CD8-positive, alpha-beta memory T cell (primary cell): Measurements from ENCODE around the gene NKG7. TPM values are rescaled to one million over a fixed set of nuclear protein-coding genes. Genes with fewer than 3 reads are reported as not detected.

Experiments used
- CTCF ChIA-PET: fragments of 350-600 bp; sonication (Branson Sonifier 250); formaldehyde crosslinking; loops from one replicate; lab custom pipeline; 2021; ENCODE audit warnings: antibody characterized with exemption; lab: Charles Lee
- POLR2A ChIA-PET: fragments of 350-600 bp; sonication (Branson Sonifier 250); formaldehyde crosslinking; loops from one replicate; lab custom pipeline; 2021; ENCODE audit warnings: antibody characterized with exemption; lab: Charles Lee
- DNase-seq, 5 donors: peaks; one replicate each; pipeline versions ENCODE4 v3.0.0 to v3.0.0-alpha.2; 2020 to 2022; ENCODE audit warnings: mixed read lengths in 1 of 5
- H3K27ac ChIP-seq: one replicate; pipeline ENCODE4 v1.7.0; 2013; ENCODE audit warnings: low read depth, mild to moderate bottlenecking, low read length, moderate library complexity
- H3K27me3 ChIP-seq: 2 replicates; pipeline ENCODE4 v1.7.0; 2013; ENCODE audit warnings: low read length, mild to moderate bottlenecking; ENCODE audit not compliant: insufficient read depth, poor library complexity, severe bottlenecking
- H3K36me3 ChIP-seq: 2 replicates; pipeline ENCODE4 v1.7.0; 2013; ENCODE audit warnings: mild to moderate bottlenecking, low read length, moderate library complexity; ENCODE audit not compliant: insufficient read depth
- H3K4me1 ChIP-seq: 2 replicates; pipeline ENCODE4 v1.7.0; 2013; ENCODE audit warnings: mild to moderate bottlenecking, low read length, moderate library complexity; ENCODE audit not compliant: insufficient read depth
- H3K4me3 ChIP-seq: 2 replicates; pipeline ENCODE4 v1.7.0; 2013; ENCODE audit warnings: mild to moderate bottlenecking, low read length
- H3K9me3 ChIP-seq: 2 replicates; pipeline ENCODE4 v1.7.0; 2013; ENCODE audit warnings: mild to moderate bottlenecking, low read length
- H3K27ac Mint-ChIP-seq, 8 donors: one replicate each; pipeline ENCODE4 v1.8.0; 2020 to 2021; ENCODE audit warnings: mixed read lengths in 8 of 8, mild to moderate bottlenecking in 6 of 8, inconsistent platforms in 3 of 8, moderate library complexity in 3 of 8
- H3K27me3 Mint-ChIP-seq, 2 donors: one replicate each; pipeline ENCODE4 v1.8.0; 2020 to 2021; ENCODE audit warnings: mixed read lengths in 2 of 2, mild to moderate bottlenecking in 1 of 2, moderate library complexity in 1 of 2
- H3K36me3 Mint-ChIP-seq, 3 donors: one replicate each; pipeline ENCODE4 v1.8.0; 2020 to 2021; ENCODE audit warnings: mixed read lengths in 3 of 3, inconsistent platforms in 1 of 3, mild to moderate bottlenecking in 1 of 3
- H3K4me1 Mint-ChIP-seq, 3 donors: one replicate each; pipeline ENCODE4 v1.8.0; 2020 to 2021; ENCODE audit warnings: mixed read lengths in 3 of 3, inconsistent platforms in 1 of 3, mild to moderate bottlenecking in 1 of 3
- H3K4me3 Mint-ChIP-seq, 7 donors: one replicate each; pipeline ENCODE4 v1.8.0; 2020 to 2021; ENCODE audit warnings: mixed read lengths in 7 of 7, mild to moderate bottlenecking in 6 of 7, moderate library complexity in 4 of 7, inconsistent platforms in 2 of 7
- H3K9me3 Mint-ChIP-seq, 5 donors: one replicate each; pipeline ENCODE4 v1.8.0; 2020 to 2022; ENCODE audit warnings: mixed read lengths in 5 of 5, mild to moderate bottlenecking in 3 of 5, moderate library complexity in 2 of 5, inconsistent platforms in 1 of 5
- polyA plus RNA-seq: library from polyadenylated mRNA; unstranded; fragments of 300-500 nt; fragmentation: Illumina TruSeq; gene quantifications from one replicate; pipeline ENCODE4 v1.2.3, GENCODE V29; 2021
- total RNA-seq, 2 experiments: library from RNA; stranded (reverse); gene quantifications; one replicate each; pipeline ENCODE4 v1.2.3, GENCODE V29; 2021

NKG7 gene
- total and polyA plus RNA-seq, 3 experiments from 2014 or later = 866 to 2,087 (median 901) TPM

DNA sequence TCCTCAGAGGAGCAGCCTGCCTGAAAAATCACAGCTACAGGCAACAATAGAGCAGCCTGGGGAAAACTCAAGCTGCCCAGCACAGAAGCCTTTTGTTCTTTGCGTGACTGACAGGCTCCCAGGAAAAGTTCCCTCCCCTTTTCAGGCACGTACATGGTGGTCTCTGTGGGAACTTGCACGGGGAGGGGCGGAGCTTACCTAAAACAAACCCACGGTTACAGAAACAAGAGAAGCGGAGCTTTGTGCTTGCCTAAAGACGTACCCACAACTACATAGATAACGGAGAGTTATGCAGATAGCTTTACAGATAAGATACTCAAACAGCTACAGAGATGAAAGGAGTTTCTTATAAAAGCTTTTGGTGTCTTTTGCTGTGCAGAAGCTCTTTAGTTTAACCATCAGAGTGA is 17.7 kb downstream of the NKG7 start:
- Mint-ChIP-seq H3K27ac (peak overlapping the region in 6 of 8 donors; percentile 38 to 90 (median 66)), H3K4me1 (peaks cover 8 to 24% (median 21%) of the 10 kb centered on the region in 3 donors), H3K9me3 (no peaks in the 10 kb centered on the region), H3K27me3 (peaks cover 0 to 1% of the 10 kb centered on the region in 2 donors), H3K36me3 (peaks cover 3 to 37% (median 8%) of the 10 kb centered on the region in 3 donors), H3K4me3 (peak overlapping the region in 3 of 7 donors; percentile 15 to 64 (median 25))
- H3K4me3 ChIP-seq = no peak overlapping the region
- DNase-seq = peak in 3 of 5 donors; percentile 13 to 75 (median 38)
- peaks cover 13% of the 10 kb centered on the region for H3K4me1 ChIP-seq
- H3K36me3 ChIP-seq = peaks cover 9% of the 10 kb centered on the region
- POLR2A ChIA-PET = no interaction called here
- no peak overlapping the region for H3K27ac ChIP-seq
- CTCF ChIA-PET = interaction anchor here (1.1 to 1.5 kb wide), 2 partner anchors 15 to 41 kb away, joined by 3 to 4 read pairs; no protein-coding TSS in a partner anchor
- H3K27me3 ChIP-seq = no peaks in the 10 kb centered on the region
- no peaks in the 10 kb centered on the region for H3K9me3 ChIP-seq

- no peak overlapping the region for H3K27ac ChIP-seq
- peaks cover 9% of the 10 kb centered on the region for H3K36me3 ChIP-seq
- CTCF ChIA-PET = interaction anchor here (1.1 to 1.5 kb wide), 2 partner anchors 15 to 42 kb away, joined by 3 to 4 read pairs; no protein-coding TSS in a partner anchor
These were observed 18.2 kb downstream of the NKG7 start for GRCh38 chr19:51354103-51354741.

GRCh38 chr19:51352783-51353360 is 19.6 kb downstream of the NKG7 start:
- no peaks in the 10 kb centered on the region for H3K27me3 Mint-ChIP-seq
- peak overlapping the region in 2 of 8 donors; percentile 72 to 93 for H3K27ac Mint-ChIP-seq
- ChIA-PET POLR2A (no interaction called here), CTCF (no interaction called here)
- DNase-seq = peak in 1 of 5 donors; percentile 44
- no peak overlapping the region for H3K4me3 ChIP-seq
- H3K27ac ChIP-seq = no peak overlapping the region
- peaks cover 3 to 42% (median 8%) of the 10 kb centered on the region in 3 donors for H3K36me3 Mint-ChIP-seq
- H3K4me3 Mint-ChIP-seq = no peak overlapping the region
- peaks cover 9% of the 10 kb centered on the region for H3K36me3 ChIP-seq
- no peaks in the 10 kb centered on the region for H3K9me3 Mint-ChIP-seq
- H3K4me1 ChIP-seq = peaks cover 13% of the 10 kb centered on the region
- no peaks in the 10 kb centered on the region for H3K27me3 ChIP-seq
- H3K9me3 ChIP-seq = no peaks in the 10 kb centered on the region
- H3K4me1 Mint-ChIP-seq = peaks cover 8 to 21% (median 20%) of the 10 kb centered on the region in 3 donors

More at GRCh38 chr19:51354103-51354741, 18.2 kb downstream of the NKG7 start:
- Histone ChIP-seq H3K4me1 (peaks cover 13% of the 10 kb centered on the region), H3K4me3 (no peak overlapping the region), H3K27me3 (no peaks in the 10 kb centered on the region), H3K9me3 (no peaks in the 10 kb centered on the region)
- DNase-seq = peak in 1 of 5 donors; percentile 30
- no peak overlapping the region for H3K4me3 Mint-ChIP-seq
- peaks cover 8 to 21% (median 20%) of the 10 kb centered on the region in 3 donors for H3K4me1 Mint-ChIP-seq
- H3K36me3 Mint-ChIP-seq = peaks cover 3 to 35% (median 8%) of the 10 kb centered on the region in 3 donors
- H3K27me3 Mint-ChIP-seq = peaks cover 0 to 1% of the 10 kb centered on the region in 2 donors
- peak overlapping the region in 4 of 8 donors; percentile 17 to 90 (median 44) for H3K27ac Mint-ChIP-seq
- POLR2A ChIA-PET = no interaction called here
- H3K9me3 Mint-ChIP-seq = no peaks in the 10 kb centered on the region

DNA sequence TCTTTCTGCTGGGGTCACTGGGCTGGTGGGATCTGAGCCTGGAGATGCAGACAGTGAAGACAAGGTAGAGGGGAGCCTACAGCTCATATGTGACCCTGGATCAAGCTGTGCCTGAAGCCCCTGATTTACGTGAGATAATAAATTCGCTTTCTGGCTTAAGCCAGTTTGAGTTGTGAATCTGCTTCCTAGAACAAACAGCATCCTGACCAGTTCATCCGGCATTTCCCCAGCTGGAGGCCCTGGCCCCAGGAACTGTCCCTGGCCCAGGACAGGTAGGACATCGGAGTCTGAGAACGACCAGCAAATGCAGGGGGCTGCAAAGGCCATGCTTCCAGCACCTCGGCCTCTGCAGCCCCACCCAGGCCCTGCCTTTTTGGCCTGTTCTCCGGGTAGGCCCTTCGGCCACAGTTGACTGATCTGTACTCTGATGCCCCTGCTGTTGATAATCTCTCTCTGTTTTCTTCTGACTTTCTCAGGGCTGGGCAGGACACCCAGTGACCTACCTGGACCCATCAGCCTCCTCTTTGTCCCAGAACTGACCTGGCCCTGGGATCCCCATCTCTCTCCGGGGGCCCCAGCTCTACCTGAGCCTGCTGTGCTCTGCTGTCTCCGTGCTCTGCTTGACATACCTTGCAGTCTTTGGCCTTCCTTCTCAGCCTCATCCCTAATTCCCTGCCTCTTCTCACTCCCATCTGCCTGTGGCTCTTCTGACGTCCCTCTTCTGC is 21.0 kb downstream of the NKG7 start:
- H3K27me3 ChIP-seq = no peaks in the 10 kb centered on the region
- H3K9me3 Mint-ChIP-seq = no peaks in the 10 kb centered on the region
- H3K4me1 Mint-ChIP-seq = peaks cover 8 to 18% (median 17%) of the 10 kb centered on the region in 3 donors
- H3K9me3 ChIP-seq = no peaks in the 10 kb centered on the region
- CTCF ChIA-PET = no interaction called here
- POLR2A ChIA-PET = no interaction called here
- H3K4me3 Mint-ChIP-seq = no peak overlapping the region
- peak overlapping the region in 3 of 8 donors; percentile 21 to 72 (median 23) for H3K27ac Mint-ChIP-seq
- peaks cover 6 to 56% (median 8%) of the 10 kb centered on the region in 3 donors for H3K36me3 Mint-ChIP-seq
- no peaks in the 10 kb centered on the region for H3K27me3 Mint-ChIP-seq
- H3K27ac ChIP-seq = peak overlapping the region; percentile 68
- peaks cover 9% of the 10 kb centered on the region for H3K36me3 ChIP-seq
- DNase-seq = peak in 1 of 5 donors; percentile 33
- H3K4me3 ChIP-seq = no peak overlapping the region
- H3K4me1 ChIP-seq = peaks cover 13% of the 10 kb centered on the region

GRCh38 chr19:51347209-51347928 is 25.1 kb downstream of the NKG7 start:
- Mint-ChIP-seq H3K4me1 (peaks cover 0 to 4% (median 3%) of the 10 kb centered on the region in 3 donors), H3K9me3 (no peaks in the 10 kb centered on the region), H3K27ac (peak overlapping the region in 3 of 8 donors; percentile 24 to 55 (median 36)), H3K27me3 (no peaks in the 10 kb centered on the region), H3K4me3 (no peak overlapping the region), H3K36me3 (peaks cover 8 to 63% (median 9%) of the 10 kb centered on the region in 3 donors)
- no peak overlapping the region for H3K4me3 ChIP-seq
- H3K27ac ChIP-seq = no peak overlapping the region
- ChIA-PET POLR2A (no interaction called here), CTCF (interaction anchor here (1.4 kb wide), 1 partner anchor 51 kb away, joined by 3 read pairs; no protein-coding TSS in a partner anchor)
- H3K27me3 ChIP-seq = no peaks in the 10 kb centered on the region
- H3K36me3 ChIP-seq = peaks cover 18% of the 10 kb centered on the region
- H3K9me3 ChIP-seq = no peaks in the 10 kb centered on the region
- no peaks in the 10 kb centered on the region for H3K4me1 ChIP-seq
- peak in 1 of 5 donors; percentile 2 for DNase-seq

DNA sequence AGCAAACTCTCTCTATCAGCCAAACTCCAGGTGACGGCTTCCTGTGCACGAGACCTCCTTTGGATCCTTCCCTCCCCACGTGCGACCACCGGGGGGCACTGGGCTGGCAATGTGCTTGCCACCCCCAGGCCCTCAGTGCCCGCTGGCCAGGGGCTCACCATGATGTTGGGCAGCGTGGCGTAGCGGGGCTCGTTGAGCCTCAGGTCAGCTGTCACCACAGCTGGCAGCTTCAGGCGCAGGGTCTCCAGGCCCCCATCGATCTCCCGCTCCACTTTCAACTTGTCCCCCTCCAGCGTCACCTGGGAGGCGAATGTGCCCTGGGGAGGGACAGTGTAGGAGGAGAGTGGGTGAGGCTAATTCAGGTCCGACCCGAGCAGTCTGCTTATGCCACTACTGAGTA is 25.7 kb downstream of the NKG7 start:
- peak overlapping the region in 1 of 8 donors; percentile 24 for H3K27ac Mint-ChIP-seq
- no peaks in the 10 kb centered on the region for H3K27me3 Mint-ChIP-seq
- Histone ChIP-seq H3K4me3 (no peak overlapping the region), H3K27me3 (no peaks in the 10 kb centered on the region), H3K4me1 (no peaks in the 10 kb centered on the region), H3K9me3 (no peaks in the 10 kb centered on the region), H3K27ac (no peak overlapping the region), H3K36me3 (peaks cover 18% of the 10 kb centered on the region)
- ChIA-PET POLR2A (no interaction called here), CTCF (interaction anchor here (1.4 kb wide), 1 partner anchor 51 kb away, joined by 3 read pairs; no protein-coding TSS in a partner anchor)
- no peaks in the 10 kb centered on the region for H3K9me3 Mint-ChIP-seq
- H3K36me3 Mint-ChIP-seq = peaks cover 2 to 56% (median 6%) of the 10 kb centered on the region in 3 donors
- H3K4me3 Mint-ChIP-seq = no peak overlapping the region
- peaks cover 0 to 5% (median 3%) of the 10 kb centered on the region in 3 donors for H3K4me1 Mint-ChIP-seq
- peak in 1 of 5 donors; percentile 36 for DNase-seq

DNA sequence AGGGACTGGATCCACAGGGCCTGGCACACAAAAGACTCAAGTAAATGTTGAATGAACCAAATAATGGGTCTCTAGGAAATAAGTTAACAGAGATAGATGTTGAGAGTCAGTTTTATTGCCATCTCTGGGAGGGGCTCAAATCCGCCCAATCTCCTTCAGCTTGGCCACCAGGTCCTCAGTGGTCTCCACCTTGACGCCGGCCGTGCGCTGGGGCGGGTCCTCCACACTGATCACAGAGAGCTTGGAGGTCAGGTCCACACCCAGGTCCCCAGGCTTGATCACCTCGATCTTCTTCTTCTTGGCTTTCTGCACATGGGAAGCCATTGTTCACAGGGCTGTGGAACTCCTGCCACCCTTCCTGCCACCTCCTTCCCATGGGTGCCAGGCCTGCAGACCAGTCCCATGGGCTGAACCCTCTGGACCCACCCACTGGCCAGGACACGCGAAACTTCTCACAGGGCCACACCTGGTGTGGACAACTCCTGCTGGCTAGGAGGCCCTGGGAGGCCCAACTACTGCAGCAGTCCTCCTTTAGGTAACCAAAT is 27.3 kb downstream of the NKG7 start:
- POLR2A ChIA-PET = no interaction called here
- no peak for DNase-seq
- Histone ChIP-seq H3K27ac (no peak overlapping the region), H3K9me3 (no peaks in the 10 kb centered on the region), H3K4me3 (no peak overlapping the region), H3K4me1 (no peaks in the 10 kb centered on the region), H3K36me3 (peaks cover 10% of the 10 kb centered on the region), H3K27me3 (no peaks in the 10 kb centered on the region)
- Mint-ChIP-seq H3K27ac (peak overlapping the region in 4 of 8 donors; percentile 38 to 82 (median 52)), H3K4me3 (no peak overlapping the region), H3K9me3 (no peaks in the 10 kb centered on the region), H3K27me3 (no peaks in the 10 kb centered on the region), H3K4me1 (peaks cover 3 to 10% (median 10%) of the 10 kb centered on the region in 3 donors), H3K36me3 (peaks cover 0 to 40% (median 6%) of the 10 kb centered on the region in 3 donors)
- CTCF ChIA-PET = no interaction called here
